AG08395 (cell line): ENCODE measurements around the gene EFNA5.

Source experiments
- DNase-seq: peaks from one replicate; pipeline ENCODE4 v3.0.0; 2012; ENCODE audit warnings: mixed read lengths, low spot score

Gene EFNA5

DNA sequence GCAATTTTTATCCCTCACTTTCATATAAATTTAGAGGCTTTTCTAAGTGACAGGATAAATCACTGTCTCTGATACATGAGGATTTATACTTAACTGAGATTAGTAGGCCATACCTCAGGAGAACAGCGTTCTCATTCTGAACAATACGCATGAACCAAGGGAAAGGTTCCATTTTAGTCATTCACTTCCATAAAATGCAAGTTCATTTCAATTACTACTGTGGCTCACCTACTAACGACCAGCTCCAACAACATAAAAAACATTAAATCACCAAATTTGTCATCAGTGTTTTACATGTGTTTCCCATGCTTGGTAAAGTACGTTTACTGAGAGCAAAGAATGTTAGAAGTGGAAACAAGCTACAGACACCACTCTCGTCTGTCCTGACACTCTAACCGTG, 67.4 kb downstream of the EFNA5 start:
- DNase-seq, result no peak

GRCh38 chr5:107602896-107603295, 67.8 kb downstream of the EFNA5 start:
- DNase-seq, result no peak

DNA sequence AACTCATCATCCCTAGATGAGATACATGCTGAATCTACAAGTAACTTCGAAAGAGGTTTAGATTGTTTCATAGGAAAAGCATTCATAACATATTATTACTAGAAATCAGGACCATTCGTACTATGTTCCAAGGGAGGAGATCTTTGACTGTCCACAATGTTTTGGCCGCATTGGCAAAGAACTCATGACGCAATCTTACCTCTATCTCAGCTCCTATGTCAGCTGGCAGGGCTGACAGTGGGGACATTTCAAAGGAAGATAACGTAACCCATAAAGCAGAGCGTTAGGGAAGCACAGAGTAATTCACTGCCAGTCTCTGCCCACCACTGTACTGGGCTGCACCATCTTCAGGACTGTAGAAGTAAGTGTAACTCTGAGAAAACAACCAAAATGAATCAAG, 69.7 kb downstream of the EFNA5 start:
- no peak for DNase-seq

- no peak for DNase-seq
These were observed 71.8 kb downstream of the EFNA5 start for GRCh38 chr5:107598958-107599357.

- no peak for DNase-seq
These were observed 72.9 kb downstream of the EFNA5 start for GRCh38 chr5:107597803-107598202.

GRCh38 chr5:107597247-107597646, 73.5 kb downstream of the EFNA5 start:
- DNase-seq, result no peak

- DNase-seq, result no peak
These were observed 76.3 kb downstream of the EFNA5 start for GRCh38 chr5:107594253-107595045.

GRCh38 chr5:107593009-107593408, 77.7 kb downstream of the EFNA5 start:
- no peak for DNase-seq

- DNase-seq, result no peak
These were observed 78.2 kb downstream of the EFNA5 start for GRCh38 chr5:107592515-107592914.

DNA sequence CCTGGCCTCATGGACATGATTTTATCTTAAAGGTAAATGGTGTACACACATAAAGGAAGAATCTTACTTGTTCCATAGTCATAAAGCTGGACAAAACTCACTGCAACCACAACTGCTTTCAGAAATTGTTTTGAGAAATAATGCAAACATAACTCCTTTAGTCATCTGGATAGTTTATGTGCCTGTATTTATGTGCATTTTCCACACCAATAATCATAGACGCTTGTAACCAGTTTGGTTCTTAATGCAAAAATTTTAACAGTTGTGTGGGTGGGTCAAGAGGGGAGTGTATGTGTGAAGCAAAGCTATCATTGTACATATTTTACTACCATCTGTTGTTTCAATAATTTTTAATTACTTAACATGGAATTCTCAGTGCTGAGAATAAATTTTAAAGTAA, 80.1 kb downstream of the EFNA5 start:
- no peak for DNase-seq

DNA sequence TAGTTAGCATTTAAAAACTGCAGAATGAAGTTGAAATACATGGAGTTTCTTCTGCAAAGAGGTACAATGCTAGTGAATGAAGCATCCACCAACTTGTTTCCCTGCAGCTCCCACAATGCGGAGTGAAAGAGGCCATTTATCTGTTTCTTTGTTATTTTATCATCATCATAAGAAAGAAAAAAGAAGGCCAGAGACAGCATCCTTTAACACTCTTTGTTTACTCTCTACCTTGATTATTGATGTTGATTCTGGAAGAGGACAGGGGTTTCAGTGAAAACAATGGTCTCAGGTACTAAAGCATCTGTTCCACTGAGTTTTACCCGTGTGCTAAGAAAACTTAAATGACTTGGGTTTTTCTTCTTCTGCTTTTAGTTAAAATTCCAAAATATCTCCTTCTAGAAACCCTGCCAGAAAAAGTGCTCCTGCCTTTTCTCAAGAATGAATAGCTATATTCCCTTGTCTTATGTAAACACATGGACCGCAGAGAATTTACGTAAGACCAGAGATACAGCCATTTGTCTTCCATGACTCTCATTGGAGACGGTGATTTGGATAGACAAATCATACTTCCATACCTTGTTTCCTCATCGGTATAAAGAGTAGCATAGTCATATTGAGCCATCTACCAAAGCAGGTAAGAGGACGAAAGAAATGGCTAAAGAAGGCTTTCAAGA, 81.1 kb downstream of the EFNA5 start:
- no peak for DNase-seq

DNA sequence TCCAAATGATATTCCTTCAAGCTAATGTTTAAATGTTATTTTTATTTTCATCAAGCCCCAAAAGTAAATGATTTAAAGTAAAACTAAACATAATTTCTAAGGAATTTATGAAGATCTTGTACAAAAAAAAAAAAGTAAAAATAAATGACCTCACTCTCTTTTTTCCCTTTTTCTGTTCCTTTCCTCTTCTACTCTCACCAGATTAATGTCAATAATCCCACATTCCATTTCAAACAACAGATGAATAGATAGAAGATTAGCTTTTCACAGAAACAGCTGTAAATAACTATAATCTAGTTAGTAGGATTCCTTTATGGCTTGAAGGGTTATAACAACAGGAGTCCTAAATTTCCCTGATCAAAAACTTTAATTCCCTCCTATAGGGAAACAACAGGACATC, 88.1 kb downstream of the EFNA5 start:
- no peak for DNase-seq

DNA sequence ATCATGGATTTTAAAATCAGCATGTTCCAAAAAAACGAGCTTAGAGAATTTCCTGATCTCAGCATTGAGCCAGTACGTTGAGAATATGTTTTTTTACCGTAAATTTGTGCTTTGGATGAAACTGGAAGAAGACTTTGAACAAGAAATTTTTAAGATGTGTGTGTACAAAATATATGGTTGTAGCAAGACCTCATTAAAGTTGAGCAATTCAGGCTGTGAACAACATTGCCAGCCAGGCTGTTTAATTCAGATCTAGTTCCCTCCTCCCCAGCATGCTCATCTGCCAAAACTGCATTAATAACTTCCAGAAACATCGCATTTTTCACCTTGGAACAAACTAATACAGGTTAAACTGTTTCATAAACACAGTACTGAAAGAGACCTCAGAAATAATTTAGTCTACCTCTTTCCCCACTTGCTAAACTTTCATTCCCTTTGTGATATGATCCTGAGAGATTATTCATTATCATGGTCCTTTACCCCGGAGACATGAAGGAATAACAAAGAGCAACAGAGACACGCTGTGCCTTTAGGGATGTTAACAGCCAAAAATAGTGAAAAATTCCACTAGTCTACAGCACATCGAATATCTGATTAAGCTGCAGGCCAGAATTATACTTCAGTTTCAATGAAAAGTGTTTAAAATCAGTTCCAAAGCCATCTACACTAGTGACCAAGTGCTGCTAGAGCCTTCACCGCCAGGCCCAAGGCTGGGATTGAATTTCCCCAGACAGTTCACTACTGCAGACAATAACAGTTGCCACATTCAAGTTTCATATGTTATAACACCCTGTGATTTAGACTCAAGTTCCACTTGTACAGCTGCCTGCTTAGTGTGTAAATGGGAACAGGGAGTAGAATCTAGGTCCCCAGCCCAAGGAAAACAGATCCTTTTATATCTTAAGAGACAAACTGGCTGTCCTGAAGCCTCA, 89.6 kb downstream of the EFNA5 start:
- DNase-seq, result peak; percentile 35

DNA sequence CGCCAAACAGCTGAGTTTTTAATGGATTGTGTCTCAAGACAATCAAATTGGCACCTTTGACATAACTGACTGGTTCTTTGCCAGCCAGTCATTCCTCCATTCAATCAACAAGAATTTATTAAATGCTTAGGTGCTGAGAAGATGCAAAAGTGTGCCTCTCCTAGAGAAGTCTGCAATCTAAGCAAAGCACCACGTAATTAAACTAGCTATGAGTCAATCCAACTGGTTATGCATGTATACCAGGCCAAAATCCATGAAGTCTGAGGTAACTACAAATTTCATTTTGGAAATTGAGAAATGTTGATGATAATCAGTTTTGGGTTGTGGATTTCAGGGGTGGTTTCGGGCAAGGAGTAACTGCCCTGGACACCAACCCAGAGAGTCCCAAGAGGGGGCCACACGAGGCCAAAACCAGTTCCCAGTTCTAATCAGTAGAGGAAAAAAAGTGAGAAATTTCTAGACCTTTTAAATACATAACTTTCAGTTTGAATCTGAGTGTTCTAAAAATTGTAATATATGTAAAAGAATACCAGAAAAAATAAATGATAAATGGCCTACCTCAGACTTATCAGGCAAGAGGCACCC, 92.6 kb downstream of the EFNA5 start:
- no peak for DNase-seq

DNA sequence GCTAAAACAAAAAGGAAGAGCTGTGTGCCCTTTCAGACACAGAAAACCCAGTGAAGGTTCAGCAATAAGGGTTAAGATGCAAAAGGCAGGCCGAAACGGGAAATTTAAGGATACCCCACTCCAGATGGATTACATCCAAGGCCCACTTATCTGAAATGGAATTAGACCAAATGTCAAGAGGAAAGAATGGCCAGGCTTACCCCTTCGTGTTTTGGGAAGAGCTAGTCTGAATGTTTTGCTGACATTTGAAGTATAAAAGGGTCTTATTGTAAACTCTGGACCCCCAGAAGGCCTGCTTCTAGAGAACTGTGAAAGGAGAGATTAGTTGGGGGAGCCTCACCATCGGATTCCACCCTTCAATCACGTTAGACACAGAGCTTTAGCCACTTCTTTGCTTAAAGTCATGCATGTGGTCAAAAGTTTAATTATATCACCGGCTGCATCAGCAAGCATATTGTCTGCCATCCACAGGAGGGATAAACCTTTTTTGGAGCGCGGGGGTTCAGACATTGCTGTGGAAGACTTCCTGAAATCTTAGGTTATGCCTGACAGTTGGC, 93.3 kb downstream of the EFNA5 start:
- no peak for DNase-seq

GRCh38 chr5:107576736-107577393, 93.9 kb downstream of the EFNA5 start:
- no peak for DNase-seq

- no peak for DNase-seq
These were observed 94.6 kb downstream of the EFNA5 start for GRCh38 chr5:107576155-107576554.

- no peak for DNase-seq
These were observed 96.5 kb downstream of the EFNA5 start for GRCh38 chr5:107574287-107574686.

DNA sequence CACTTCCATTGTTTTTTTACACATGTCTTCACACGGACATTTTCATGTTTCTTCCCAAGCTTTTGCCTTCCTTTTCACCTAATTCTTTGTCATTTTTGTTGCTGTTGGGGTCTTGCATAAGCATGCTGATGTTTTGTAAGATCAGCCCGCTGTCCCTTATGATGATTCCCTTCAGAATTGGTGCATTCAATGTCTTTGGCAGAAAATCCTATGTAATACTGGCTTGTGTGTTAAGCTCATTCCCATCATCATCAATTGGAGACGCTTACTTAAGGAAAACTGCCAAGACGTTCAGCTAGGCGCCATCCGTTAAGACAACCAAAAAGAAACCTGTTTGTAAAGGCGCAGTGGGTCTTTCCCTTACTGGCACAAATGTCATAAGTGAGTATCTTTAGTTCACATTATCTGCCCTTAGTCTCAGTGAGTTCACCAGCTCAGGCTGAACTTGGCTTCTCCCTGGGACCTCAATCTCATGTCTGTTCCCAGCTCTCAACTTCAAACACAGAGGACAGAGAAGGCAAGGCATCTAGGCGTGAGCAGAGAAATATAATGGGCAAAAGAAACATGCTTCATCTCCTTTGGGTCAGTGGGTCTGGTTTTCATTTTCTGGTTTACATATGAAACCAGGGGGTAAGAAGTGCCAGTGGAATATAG, 97.9 kb downstream of the EFNA5 start:
- DNase-seq, result no peak

- peak; percentile 89 for DNase-seq
These were observed 98.9 kb downstream of the EFNA5 start for GRCh38 chr5:107571621-107572536.
